GM23338 (cell line): ENCODE results near the gene RGS3. TPM values are rescaled to one million over a fixed set of nuclear protein-coding genes. Genes with fewer than 3 reads are reported as not detected.

Experiments
- ATAC-seq: fragments of 200-7000 bp; cut with Tn5 transposase; 3 replicates; pipeline ENCODE4 v1.9.1; 2020
- DNase-seq: peaks from one replicate; pipeline ENCODE4 v3.0.0-alpha.2; 2015; ENCODE audit warnings: low spot score
- H2AFZ ChIP-seq: fragments of 200-600 bp; sonication (generic); 2 replicates; pipeline ENCODE4 v1.8.0; 2016; ENCODE audit warnings: antibody characterized with exemption, mild to moderate bottlenecking, moderate library complexity
- H3F3A ChIP-seq: fragments of 200-600 bp; sonication (generic); replicated peaks from 2 replicates; pipeline ENCODE4 v1.8.0; 2017; ENCODE audit warnings: antibody characterized with exemption, mixed run types, low read depth
- H3K27ac ChIP-seq: fragments of 200-600 bp; sonication (generic); 2 replicates; pipeline ENCODE4 v1.6.1; 2016; ENCODE audit warnings: low read depth
- H3K27me3 ChIP-seq: fragments of 200-600 bp; sonication (generic); 2 replicates; pipeline ENCODE4 v1.8.0; 2016; ENCODE audit warnings: mild to moderate bottlenecking, mixed run types, moderate library complexity; ENCODE audit not compliant: insufficient read depth
- H3K36me3 ChIP-seq: fragments of 200-600 bp; sonication (generic); 2 replicates; pipeline ENCODE4 v1.8.0; 2016; ENCODE audit warnings: mild to moderate bottlenecking; ENCODE audit not compliant: insufficient read depth
- H3K4me1 ChIP-seq: fragments of 200-600 bp; sonication (generic); 2 replicates; pipeline ENCODE4 v1.8.0; 2016; ENCODE audit warnings: mild to moderate bottlenecking, moderate library complexity; ENCODE audit not compliant: insufficient read depth
- H3K4me2 ChIP-seq: fragments of 200-600 bp; sonication (generic); 2 replicates; pipeline ENCODE4 v1.7.1; 2017; ENCODE audit warnings: mixed run types
- H3K4me3 ChIP-seq: fragments of 200-600 bp; sonication (generic); 2 replicates; pipeline ENCODE4 v1.6.1; 2016; ENCODE audit warnings: mixed run types
- H3K79me2 ChIP-seq: fragments of 200-600 bp; sonication (generic); replicated peaks from 2 replicates; pipeline ENCODE4 v1.8.0; 2017; ENCODE audit warnings: mild to moderate bottlenecking; ENCODE audit not compliant: insufficient read depth
- H3K9me2 ChIP-seq: fragments of 200-600 bp; sonication (generic); 2 replicates; pipeline ENCODE4 v1.8.0; 2017; ENCODE audit not compliant: insufficient read depth
- H4K20me1 ChIP-seq: fragments of 200-600 bp; sonication (generic); replicated peaks from 2 replicates; pipeline ENCODE4 v1.8.0; 2017; ENCODE audit warnings: mild to moderate bottlenecking; ENCODE audit not compliant: insufficient read depth
- H3K27ac Mint-ChIP-seq: 2 replicates; pipeline ENCODE4 v1.8.0; 2020; ENCODE audit warnings: inconsistent platforms, mild to moderate bottlenecking, moderate library complexity, mixed read lengths
- H3K27me3 Mint-ChIP-seq: 3 replicates; pipeline ENCODE4 v1.8.0; 2022; ENCODE audit warnings: low read depth, mild to moderate bottlenecking, moderate library complexity, mixed read lengths, inconsistent platforms; ENCODE audit not compliant: insufficient read depth, poor library complexity
- H3K36me3 Mint-ChIP-seq: 3 replicates; pipeline ENCODE4 v1.8.0; 2021; ENCODE audit warnings: low read depth, mild to moderate bottlenecking, inconsistent platforms, moderate library complexity, mixed read lengths
- H3K4me1 Mint-ChIP-seq: 3 replicates; pipeline ENCODE4 v1.8.0; 2020; ENCODE audit warnings: mild to moderate bottlenecking, inconsistent platforms, mixed read lengths
- H3K4me3 Mint-ChIP-seq: 3 replicates; pipeline ENCODE4 v1.8.0; 2021; ENCODE audit warnings: moderate library complexity, mild to moderate bottlenecking, inconsistent platforms, mixed read lengths
- H3K9me3 Mint-ChIP-seq: 3 replicates; pipeline ENCODE4 v1.8.0; 2020; ENCODE audit warnings: moderate library complexity, mild to moderate bottlenecking, inconsistent platforms, mixed read lengths
- CREB1 ChIP-seq: fragments of 250-450 bp; sonication (Bioruptor Pico); IDR thresholded peaks from 2 replicates; pipeline ENCODE4 v1.5.0; 2020; ENCODE audit warnings: low read depth, mild to moderate bottlenecking, moderate library complexity
- CTCF ChIP-seq, 2 experiments: fragments of 200-600 bp in 1 of 2; sonication (generic) in 1 of 2; conservative IDR thresholded peaks; 2 replicates each; pipeline versions ENCODE4 v1.5.1 to v1.6.1; 2016 to 2017; ENCODE audit warnings: antibody characterized with exemption in 2 of 2, low read depth in 2 of 2, mild to moderate bottlenecking in 2 of 2, moderate library complexity in 1 of 2
- ETS1 ChIP-seq: IDR thresholded peaks from 2 replicates; pipeline ENCODE4 v1.6.1; 2016; ENCODE audit warnings: antibody characterized with exemption
- EZH2 ChIP-seq: fragments of 200-600 bp; sonication (generic); IDR thresholded peaks from one replicate; pipeline ENCODE4 v1.8.0; 2017; ENCODE audit warnings: antibody characterized with exemption, mild to moderate bottlenecking, low read depth; ENCODE audit not compliant: unreplicated experiment
- EZH2phosphoT487 ChIP-seq: fragments of 200-600 bp; sonication (generic); IDR thresholded peaks from one replicate; pipeline ENCODE4 v1.8.1; 2018; ENCODE audit warnings: antibody characterized with exemption; ENCODE audit not compliant: unreplicated experiment
- JUNB ChIP-seq: IDR thresholded peaks from one replicate; pipeline ENCODE4 v1.6.1; 2016; ENCODE audit warnings: antibody characterized with exemption; ENCODE audit not compliant: unreplicated experiment
- NANOG ChIP-seq: IDR thresholded peaks from 2 replicates; pipeline ENCODE4 v1.6.1; 2016; ENCODE audit warnings: antibody characterized with exemption, borderline replicate concordance
- POLR2AphosphoS5 ChIP-seq: IDR thresholded peaks from 2 replicates; pipeline ENCODE4 v1.6.1; 2016; ENCODE audit warnings: antibody characterized with exemption, low read depth
- REST ChIP-seq: IDR thresholded peaks from one replicate; pipeline ENCODE4 v1.6.1; 2018; ENCODE audit warnings: antibody characterized with exemption; ENCODE audit not compliant: unreplicated experiment
- STAT1 ChIP-seq: IDR thresholded peaks from one replicate; pipeline ENCODE4 v1.6.1; 2016; ENCODE audit warnings: antibody characterized with exemption; ENCODE audit not compliant: unreplicated experiment
- ZNF114 ChIP-seq: fragments of 250-450 bp; sonication (Bioruptor Pico); IDR thresholded peaks from 2 replicates; pipeline ENCODE4 v1.5.0; 2020; ENCODE audit warnings: mild to moderate bottlenecking, moderate library complexity
- ZNF331 ChIP-seq: fragments of 250-450 bp; sonication (Bioruptor Pico); IDR thresholded peaks from 2 replicates; pipeline ENCODE4 v1.5.0; 2020; ENCODE audit warnings: low read depth, mild to moderate bottlenecking, moderate library complexity
- ZNF462 ChIP-seq: fragments of 250-450 bp; sonication (Bioruptor Pico); IDR thresholded peaks from 2 replicates; pipeline ENCODE4 v1.5.0; 2020; ENCODE audit warnings: mild to moderate bottlenecking, moderate library complexity
- polyA plus RNA-seq: library from polyadenylated mRNA; unstranded; fragments of >200 nt; fragmentation: Nextera tagmentation; extraction: Ambion mirVana; gene quantifications from 2 replicates; pipeline ENCODE4 v1.2.1, GENCODE V29; 2016
- total RNA-seq: library from RNA; depleted of rRNA; stranded (reverse); fragments of >200 nt; shearing (Covaris generic); gene quantifications from 2 replicates; pipeline ENCODE4 v1.2.3, GENCODE V29; 2014

Gene RGS3
- total and polyA plus RNA-seq, 2 experiments from 2014 or later, result 14.2 to 24.3 TPM

GRCh38 chr9:113613815-113614413 is 150.4 kb downstream of the RGS3 start:
- Mint-ChIP-seq H3K4me3 (no peak overlapping the region), H3K27me3 (peaks cover 4% of the 10 kb centered on the region), H3K9me3 (no peaks in the 10 kb centered on the region), H3K27ac (no peak overlapping the region), H3K36me3 (no peaks in the 10 kb centered on the region), H3K4me1 (peaks cover 31% of the 10 kb centered on the region)
- no peaks in the 10 kb centered on the region for H4K20me1 ChIP-seq
- ATAC-seq, result no peak
- peaks cover 20% of the 10 kb centered on the region for H3K4me1 ChIP-seq
- no peaks in the 10 kb centered on the region for H3K27me3 ChIP-seq
- H3K4me2 ChIP-seq, result no peak overlapping the region
- TF ChIP-seq ZNF114 (CRISPR knock-in tag) (no peak), CTCF (conservative IDR thresholded peaks at IDR 0.05; ENCODE audit: low read depth in 2 of 2) (no peak), ETS1 (no peak), JUNB (no peak), CREB1 (CRISPR knock-in tag) (no peak), EZH2phosphoT487 (no peak), NANOG (no peak), ZNF331 (CRISPR knock-in tag) (no peak), REST (no peak), ZNF462 (CRISPR knock-in tag) (no peak), EZH2 (no peak), STAT1 (no peak), POLR2AphosphoS5 (no peak)
- H3K27ac ChIP-seq, result no peak overlapping the region
- no peak for DNase-seq
- H3F3A ChIP-seq, result no peaks in the 10 kb centered on the region
- no peaks in the 10 kb centered on the region for H3K36me3 ChIP-seq
- no peaks in the 10 kb centered on the region for H3K79me2 ChIP-seq
- no peak overlapping the region for H3K4me3 ChIP-seq
- H2AFZ ChIP-seq, result no peak overlapping the region
- 0 out of 2 replicates have a peak, but pooled peaks cover 4% of the 10 kb centered on the region for H3K9me2 ChIP-seq
